ENCODE measurements around the gene OR6J1.

DNA sequence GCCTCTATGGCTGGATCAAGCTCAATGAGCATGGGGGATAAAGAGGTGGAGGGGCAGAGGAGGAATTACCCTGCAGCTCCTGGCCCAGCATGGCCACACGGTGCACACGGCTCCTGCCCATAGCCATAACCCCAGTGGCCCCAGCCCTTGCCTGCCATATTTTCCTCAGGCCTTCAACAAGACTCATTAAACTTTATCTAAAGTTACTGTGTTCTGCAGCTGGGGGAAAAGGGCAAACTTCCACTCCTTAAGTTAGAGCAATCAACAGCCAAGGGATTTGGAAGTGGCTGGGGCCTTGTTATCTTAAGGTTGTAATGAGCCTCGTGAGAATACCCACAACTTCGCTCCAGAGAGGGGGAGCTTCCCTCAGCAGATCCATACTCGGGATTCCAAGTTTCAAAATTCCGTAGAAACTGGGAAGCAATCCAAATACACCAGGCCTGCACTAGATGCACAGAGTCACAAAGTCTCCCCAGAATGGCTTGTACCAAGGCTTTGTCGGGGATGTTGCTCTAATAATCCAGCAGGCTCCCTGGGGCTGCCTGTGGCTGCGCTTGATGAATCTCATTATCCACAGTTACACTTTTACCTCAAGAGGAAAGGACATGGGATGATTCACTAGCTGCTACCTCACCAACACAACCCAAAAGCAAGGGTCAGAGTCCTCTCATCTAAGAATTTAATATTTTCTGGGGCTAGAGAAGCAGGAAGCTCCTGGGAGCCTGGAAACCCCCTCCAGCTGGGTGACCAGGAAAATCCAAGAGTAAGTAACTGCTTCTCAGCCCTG is 13.0 kb upstream of the OR6J1 start:
- TF ChIP-seq, protein P1, sequence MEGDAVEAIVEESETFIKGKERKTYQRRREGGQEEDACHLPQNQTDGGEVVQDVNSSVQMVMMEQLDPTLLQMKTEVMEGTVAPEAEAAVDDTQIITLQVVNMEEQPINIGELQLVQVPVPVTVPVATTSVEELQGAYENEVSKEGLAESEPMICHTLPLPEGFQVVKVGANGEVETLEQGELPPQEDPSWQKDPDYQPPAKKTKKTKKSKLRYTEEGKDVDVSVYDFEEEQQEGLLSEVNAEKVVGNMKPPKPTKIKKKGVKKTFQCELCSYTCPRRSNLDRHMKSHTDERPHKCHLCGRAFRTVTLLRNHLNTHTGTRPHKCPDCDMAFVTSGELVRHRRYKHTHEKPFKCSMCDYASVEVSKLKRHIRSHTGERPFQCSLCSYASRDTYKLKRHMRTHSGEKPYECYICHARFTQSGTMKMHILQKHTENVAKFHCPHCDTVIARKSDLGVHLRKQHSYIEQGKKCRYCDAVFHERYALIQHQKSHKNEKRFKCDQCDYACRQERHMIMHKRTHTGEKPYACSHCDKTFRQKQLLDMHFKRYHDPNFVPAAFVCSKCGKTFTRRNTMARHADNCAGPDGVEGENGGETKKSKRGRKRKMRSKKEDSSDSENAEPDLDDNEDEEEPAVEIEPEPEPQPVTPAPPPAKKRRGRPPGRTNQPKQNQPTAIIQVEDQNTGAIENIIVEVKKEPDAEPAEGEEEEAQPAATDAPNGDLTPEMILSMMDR (IDR thresholded peaks at IDR 0.05), result no peak
- TF ChIP-seq POLR2A (IDR thresholded peaks at IDR 0.05), result no peak
